Astrocyte (in vitro differentiated cells and primary cell): ENCODE measurements around the gene ATXN10. TPM values are rescaled to one million over a fixed set of nuclear protein-coding genes. Genes with fewer than 3 reads are reported as not detected.

ENCODE experiments used
- DNase-seq: peaks from one replicate; pipeline ENCODE4 v3.0.0-alpha.2; 2010; ENCODE audit warnings: low read depth
- FAIRE-seq: peaks from 2 replicates; lab custom pipeline; 2011; peaks lifted over from hg19 to GRCh38; lab: Jason Lieb, UNC
- H2AFZ ChIP-seq: 2 replicates; pipeline ENCODE4 v1.6.0; 2012; ENCODE audit warnings: low read depth, low read length, inconsistent platforms
- H3K27ac ChIP-seq: 2 replicates; pipeline ENCODE4 v1.5.1; 2011; ENCODE audit warnings: low read depth, low read length, inconsistent platforms
- H3K27me3 ChIP-seq: 2 replicates; pipeline ENCODE4 v1.6.0; 2011; ENCODE audit warnings: low read length, inconsistent platforms; ENCODE audit not compliant: insufficient read depth
- H3K36me3 ChIP-seq: 2 replicates; pipeline ENCODE4 v1.5.1; 2011; ENCODE audit warnings: low read length, inconsistent platforms; ENCODE audit not compliant: insufficient read depth
- H3K4me1 ChIP-seq: 2 replicates; pipeline ENCODE4 v1.5.1; 2011; ENCODE audit warnings: low read length, inconsistent platforms; ENCODE audit not compliant: insufficient read depth
- H3K4me2 ChIP-seq: 2 replicates; pipeline ENCODE4 v1.6.0; 2012; ENCODE audit warnings: low read length, inconsistent platforms
- H3K4me3 ChIP-seq: 2 replicates; pipeline ENCODE4 v1.5.1; 2011; ENCODE audit warnings: low read depth, mild to moderate bottlenecking, low read length, inconsistent platforms; ENCODE audit not compliant: insufficient read depth
- H3K79me2 ChIP-seq: 2 replicates; pipeline ENCODE4 v1.6.0; 2012; ENCODE audit warnings: mild to moderate bottlenecking, low read length, inconsistent platforms; ENCODE audit not compliant: insufficient read depth
- H3K9ac ChIP-seq: 2 replicates; pipeline ENCODE4 v1.6.0; 2012; ENCODE audit warnings: mild to moderate bottlenecking, low read length, inconsistent platforms
- H3K9me3 ChIP-seq: 2 replicates; pipeline ENCODE4 v1.5.1; 2012; ENCODE audit warnings: low read depth, mild to moderate bottlenecking, low read length, inconsistent platforms; ENCODE audit not compliant: insufficient read depth
- H4K20me1 ChIP-seq: 2 replicates; pipeline ENCODE4 v1.6.0; 2012; ENCODE audit warnings: low read length, inconsistent platforms; ENCODE audit not compliant: insufficient read depth
- H3K27ac Mint-ChIP-seq: one replicate; pipeline ENCODE4 v1.8.0; 2021; ENCODE audit warnings: mild to moderate bottlenecking, mixed read lengths; ENCODE audit not compliant: unreplicated experiment
- H3K27me3 Mint-ChIP-seq: one replicate; pipeline ENCODE4 v1.8.0; 2021; ENCODE audit warnings: low read depth, mixed read lengths; ENCODE audit not compliant: unreplicated experiment
- H3K36me3 Mint-ChIP-seq: one replicate; pipeline ENCODE4 v1.8.0; 2021; ENCODE audit warnings: low read depth, mixed read lengths; ENCODE audit not compliant: unreplicated experiment
- H3K4me1 Mint-ChIP-seq: one replicate; pipeline ENCODE4 v1.8.0; 2021; ENCODE audit warnings: low read depth, mixed read lengths; ENCODE audit not compliant: unreplicated experiment
- H3K4me3 Mint-ChIP-seq: one replicate; pipeline ENCODE4 v1.8.0; 2021; ENCODE audit warnings: mild to moderate bottlenecking, moderate library complexity, mixed read lengths; ENCODE audit not compliant: unreplicated experiment
- H3K9me3 Mint-ChIP-seq: one replicate; pipeline ENCODE4 v1.8.0; 2021; ENCODE audit warnings: mild to moderate bottlenecking, mixed read lengths; ENCODE audit not compliant: unreplicated experiment
- CTCF ChIP-seq: IDR thresholded peaks from 2 replicates; pipeline ENCODE4 v1.5.1; 2011; ENCODE audit warnings: low read depth, mild to moderate bottlenecking, inconsistent platforms, low read length, moderate library complexity; ENCODE audit not compliant: insufficient read depth
- EZH2 ChIP-seq: IDR thresholded peaks from 2 replicates; pipeline ENCODE4 v1.6.1; 2012; ENCODE audit warnings: mild to moderate bottlenecking, low read length, inconsistent platforms; ENCODE audit not compliant: insufficient read depth
- total RNA-seq: library from RNA; stranded (reverse); gene quantifications from 2 replicates; pipeline ENCODE4 v1.2.1, GENCODE V29; 2021

ATXN10 gene
- total RNA-seq, 1 donor from 2014 or later: 195 TPM

- Histone ChIP-seq H3K4me2 (peak overlapping the region; percentile 51), H3K27me3 (no peaks in the 10 kb centered on the region), H3K79me2 (peaks cover 92% of the 10 kb centered on the region), H3K4me3 (no peak overlapping the region), H2AFZ (no peak overlapping the region), H3K27ac (peak overlapping the region; percentile 76), H3K9me3 (no peaks in the 10 kb centered on the region), H4K20me1 (peaks cover 35% of the 10 kb centered on the region), H3K9ac (peak overlapping the region; percentile 38), H3K4me1 (peaks cover 17% of the 10 kb centered on the region), H3K36me3 (peaks cover 17% of the 10 kb centered on the region)
- Mint-ChIP-seq H3K36me3 (peaks cover 15% of the 10 kb centered on the region), H3K4me3 (peak overlapping the region; percentile 60), H3K9me3 (no peaks in the 10 kb centered on the region), H3K27ac (peak overlapping the region; percentile 89), H3K27me3 (no peaks in the 10 kb centered on the region), H3K4me1 (peaks cover 32% of the 10 kb centered on the region)
- no peak for TF ChIP-seq EZH2
- no peak for TF ChIP-seq CTCF
- no peak for FAIRE-seq
- no peak for DNase-seq
These were observed 46.8 kb downstream of the ATXN10 start for GRCh38 chr22:45718391-45718790.

GRCh38 chr22:45720839-45721378 lies 49.3 kb downstream of the ATXN10 start:
- no peaks in the 10 kb centered on the region for H3K27me3 Mint-ChIP-seq
- H3K27ac Mint-ChIP-seq: no peak overlapping the region
- no peak for FAIRE-seq

More at GRCh38 chr22:45720839-45721378, 49.3 kb downstream of the ATXN10 start:
- peaks cover 34% of the 10 kb centered on the region for H3K4me1 Mint-ChIP-seq
- no peaks in the 10 kb centered on the region for H3K9me3 Mint-ChIP-seq
- no peak overlapping the region for H3K9ac ChIP-seq
- H3K36me3 Mint-ChIP-seq: peaks cover 15% of the 10 kb centered on the region
- peak; percentile 23 for DNase-seq
- H3K79me2 ChIP-seq: peaks cover 92% of the 10 kb centered on the region
- H3K4me3 Mint-ChIP-seq: no peak overlapping the region
- H4K20me1 ChIP-seq: peaks cover 46% of the 10 kb centered on the region
- no peak for TF ChIP-seq CTCF
- no peak for TF ChIP-seq EZH2
- no peak overlapping the region for H2AFZ ChIP-seq
- H3K4me3 ChIP-seq: no peak overlapping the region
- peaks cover 17% of the 10 kb centered on the region for H3K36me3 ChIP-seq
- no peaks in the 10 kb centered on the region for H3K9me3 ChIP-seq
- peak overlapping the region; percentile 9 for H3K27ac ChIP-seq
- H3K4me2 ChIP-seq: no peak overlapping the region
- H3K4me1 ChIP-seq: peaks cover 17% of the 10 kb centered on the region
- no peaks in the 10 kb centered on the region for H3K27me3 ChIP-seq
